Measurements from ENCODE around the gene ITPR3. TPM values are rescaled to one million over a fixed set of nuclear protein-coding genes. Genes with fewer than 3 reads are reported as not detected.

ITPR3 gene
- total RNA-seq, 2 donors from 2014 or later, result 29.6 to 33.3 TPM

- WGBS, 2 experiments (ENCODE audit: insufficient coverage in 1 of 2, insufficient read length in 1 of 2), result 88% methylated on average over 10 to 13 of the region's 13 CpGs
- Mint-ChIP-seq H3K27me3 (ENCODE audit: insufficient read depth) (no peaks in the 10 kb centered on the region), H3K27ac (no peak overlapping the region), H3K9me3 (no peaks in the 10 kb centered on the region), H3K36me3 (ENCODE audit: low read depth) (peaks cover 30% of the 10 kb centered on the region), H3K4me3 (no peak overlapping the region), H3K4me1 (no peaks in the 10 kb centered on the region)
- H3K4me1 ChIP-seq (ENCODE audit: control insufficient read depth, insufficient read depth, low read length), result no peaks in the 10 kb centered on the region
- H3K36me3 ChIP-seq (ENCODE audit: control insufficient read depth, insufficient read depth, low read length), result peaks cover 4% of the 10 kb centered on the region
- H3K9ac ChIP-seq (ENCODE audit: extremely low read depth, low read length, poor library complexity, severe bottlenecking), result no peak overlapping the region
- peak; percentile 69 for DNase-seq
- no peak overlapping the region for H3K4me3 ChIP-seq (ENCODE audit: low read length)
- TF ChIP-seq, protein P1, sequence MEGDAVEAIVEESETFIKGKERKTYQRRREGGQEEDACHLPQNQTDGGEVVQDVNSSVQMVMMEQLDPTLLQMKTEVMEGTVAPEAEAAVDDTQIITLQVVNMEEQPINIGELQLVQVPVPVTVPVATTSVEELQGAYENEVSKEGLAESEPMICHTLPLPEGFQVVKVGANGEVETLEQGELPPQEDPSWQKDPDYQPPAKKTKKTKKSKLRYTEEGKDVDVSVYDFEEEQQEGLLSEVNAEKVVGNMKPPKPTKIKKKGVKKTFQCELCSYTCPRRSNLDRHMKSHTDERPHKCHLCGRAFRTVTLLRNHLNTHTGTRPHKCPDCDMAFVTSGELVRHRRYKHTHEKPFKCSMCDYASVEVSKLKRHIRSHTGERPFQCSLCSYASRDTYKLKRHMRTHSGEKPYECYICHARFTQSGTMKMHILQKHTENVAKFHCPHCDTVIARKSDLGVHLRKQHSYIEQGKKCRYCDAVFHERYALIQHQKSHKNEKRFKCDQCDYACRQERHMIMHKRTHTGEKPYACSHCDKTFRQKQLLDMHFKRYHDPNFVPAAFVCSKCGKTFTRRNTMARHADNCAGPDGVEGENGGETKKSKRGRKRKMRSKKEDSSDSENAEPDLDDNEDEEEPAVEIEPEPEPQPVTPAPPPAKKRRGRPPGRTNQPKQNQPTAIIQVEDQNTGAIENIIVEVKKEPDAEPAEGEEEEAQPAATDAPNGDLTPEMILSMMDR (conservative IDR thresholded peaks at IDR 0.05), result peak; percentile 24
- H3K27me3 ChIP-seq (ENCODE audit: control insufficient read depth, insufficient read depth, low read length, poor library complexity, severe bottlenecking), result no peaks in the 10 kb centered on the region
- no peaks in the 10 kb centered on the region for H3K9me3 ChIP-seq (ENCODE audit: control insufficient read depth, low read length)
- H3K27ac ChIP-seq (ENCODE audit: low read depth, low read length), result no peak overlapping the region
Measured at GRCh38 chr6:33665957-33666356, 44.8 kb downstream of the ITPR3 start.

DNA sequence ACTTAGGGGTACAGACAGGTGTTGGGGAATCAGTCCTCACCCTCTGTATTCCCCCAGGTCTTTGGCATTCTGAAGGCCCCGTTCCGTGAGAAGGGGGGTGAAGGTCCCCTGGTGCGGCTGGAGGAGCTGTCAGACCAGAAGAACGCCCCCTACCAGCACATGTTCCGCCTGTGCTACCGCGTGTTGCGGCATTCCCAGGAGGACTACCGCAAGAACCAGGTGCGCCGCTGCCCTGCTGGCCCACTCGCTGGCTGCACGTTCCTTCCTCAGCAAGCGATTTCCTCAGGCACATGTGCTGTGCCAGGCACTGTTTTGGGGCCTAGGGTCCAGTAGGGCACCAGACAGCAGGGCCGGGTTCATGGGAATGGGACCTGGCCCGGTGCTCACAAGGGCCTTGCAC, 46.0 kb downstream of the ITPR3 start:
- WGBS, 2 experiments (ENCODE audit: insufficient coverage in 1 of 2, insufficient read length in 1 of 2), result 95 to 97% methylated on average over 14 to 16 of the region's 16 CpGs
- Histone ChIP-seq H3K9me3 (ENCODE audit: control insufficient read depth, low read length) (no peaks in the 10 kb centered on the region), H3K27me3 (ENCODE audit: control insufficient read depth, insufficient read depth, low read length, poor library complexity, severe bottlenecking) (no peaks in the 10 kb centered on the region), H3K36me3 (ENCODE audit: control insufficient read depth, insufficient read depth, low read length) (peaks cover 4% of the 10 kb centered on the region), H3K27ac (ENCODE audit: low read depth, low read length) (no peak overlapping the region), H3K4me1 (ENCODE audit: control insufficient read depth, insufficient read depth, low read length) (no peaks in the 10 kb centered on the region), H3K9ac (ENCODE audit: extremely low read depth, low read length, poor library complexity, severe bottlenecking) (no peak overlapping the region), H3K4me3 (ENCODE audit: low read length) (no peak overlapping the region)
- H3K36me3 Mint-ChIP-seq (ENCODE audit: low read depth), result peaks cover 32% of the 10 kb centered on the region
- no peak for DNase-seq
- no peak overlapping the region for H3K4me3 Mint-ChIP-seq
- H3K27ac Mint-ChIP-seq, result no peak overlapping the region
- H3K4me1 Mint-ChIP-seq, result no peaks in the 10 kb centered on the region
- TF ChIP-seq, protein P1 (conservative IDR thresholded peaks at IDR 0.05), result no peak
- H3K9me3 Mint-ChIP-seq, result no peaks in the 10 kb centered on the region
- no peaks in the 10 kb centered on the region for H3K27me3 Mint-ChIP-seq (ENCODE audit: insufficient read depth)

- WGBS, 2 experiments (ENCODE audit: insufficient coverage in 1 of 2, insufficient read length in 1 of 2), result 93 to 94% methylated on average over 7 to 11 of the region's 11 CpGs
- no peak overlapping the region for H3K27ac ChIP-seq (ENCODE audit: low read depth, low read length)
Measured at GRCh38 chr6:33667776-33668175, 46.7 kb downstream of the ITPR3 start.

More at GRCh38 chr6:33667776-33668175, 46.7 kb downstream of the ITPR3 start:
- no peaks in the 10 kb centered on the region for H3K27me3 Mint-ChIP-seq (ENCODE audit: insufficient read depth)
- H3K9me3 Mint-ChIP-seq, result no peaks in the 10 kb centered on the region
- Histone ChIP-seq H3K9me3 (ENCODE audit: control insufficient read depth, low read length) (no peaks in the 10 kb centered on the region), H3K36me3 (ENCODE audit: control insufficient read depth, insufficient read depth, low read length) (peaks cover 4% of the 10 kb centered on the region), H3K4me3 (ENCODE audit: low read length) (no peak overlapping the region), H3K4me1 (ENCODE audit: control insufficient read depth, insufficient read depth, low read length) (no peaks in the 10 kb centered on the region), H3K27me3 (ENCODE audit: control insufficient read depth, insufficient read depth, low read length, poor library complexity, severe bottlenecking) (no peaks in the 10 kb centered on the region), H3K9ac (ENCODE audit: extremely low read depth, low read length, poor library complexity, severe bottlenecking) (no peak overlapping the region)
- H3K4me3 Mint-ChIP-seq, result no peak overlapping the region
- TF ChIP-seq, protein P1 (conservative IDR thresholded peaks at IDR 0.05), result no peak
- no peak for DNase-seq
- H3K36me3 Mint-ChIP-seq (ENCODE audit: low read depth), result peaks cover 32% of the 10 kb centered on the region
- H3K4me1 Mint-ChIP-seq, result no peaks in the 10 kb centered on the region
- H3K27ac Mint-ChIP-seq, result no peak overlapping the region

All from endodermal cell (in vitro differentiated cells).